ENCODE data around the gene ELK3. TPM values are rescaled to one million over a fixed set of nuclear protein-coding genes. Genes with fewer than 3 reads are reported as not detected.
A peak's percentile ranks its signal among the peaks of the same experiment; 100 is the strongest.

The ELK3 gene
- total and polyA plus RNA-seq, 4 donors: 9.1 to 68.5 (median 40.3) TPM

GRCh38 chr12:96171905-96172304, 22.3 kb upstream of the ELK3 start:
- WGBS, 2 donors: 69 to 83% methylated on average over 3 of the region's 3 CpGs
- no peak for TF ChIP-seq CTCF (IDR thresholded peaks at IDR 0.05; ENCODE audit: control extremely low read depth, extremely low read depth)
- Histone ChIP-seq H3K27me3 (ENCODE audit: control insufficient read depth in 3 of 3, insufficient read depth in 3 of 3, low read length in 2 of 3) (no peaks in the 10 kb centered on the region), H3K4me3 (no peak overlapping the region), H3K9ac (ENCODE audit: insufficient read depth in 1 of 2, low read length in 2 of 2) (no peak overlapping the region), H3K9me3 (ENCODE audit: control insufficient read depth in 4 of 4, insufficient read depth in 3 of 4, low read length in 3 of 4) (peaks cover 0 to 7% (median 0%) of the 10 kb centered on the region in 4 donors), H3K27ac (ENCODE audit: low read depth in 1 of 2, low read length in 1 of 2) (no peak overlapping the region), H3K4me1 (ENCODE audit: control insufficient read depth in 5 of 5, insufficient read depth in 5 of 5, low read length in 5 of 5) (peaks cover 0 to 6% (median 1%) of the 10 kb centered on the region in 5 donors), H3K36me3 (ENCODE audit: control insufficient read depth in 4 of 4, insufficient read depth in 4 of 4, low read length in 4 of 4) (no peaks in the 10 kb centered on the region)
- no peak for ATAC-seq (ENCODE audit: insufficient read depth, low FRiP score)
- no peak for DNase-seq

- Histone ChIP-seq H3K27ac (ENCODE audit: low read depth in 1 of 2, low read length in 1 of 2) (no peak overlapping the region), H3K27me3 (ENCODE audit: control insufficient read depth in 3 of 3, insufficient read depth in 3 of 3, low read length in 2 of 3) (no peaks in the 10 kb centered on the region), H3K9ac (ENCODE audit: insufficient read depth in 1 of 2, low read length in 2 of 2) (no peak overlapping the region), H3K36me3 (ENCODE audit: control insufficient read depth in 4 of 4, insufficient read depth in 4 of 4, low read length in 4 of 4) (no peaks in the 10 kb centered on the region), H3K4me3 (no peak overlapping the region), H3K9me3 (ENCODE audit: control insufficient read depth in 4 of 4, insufficient read depth in 3 of 4, low read length in 3 of 4) (peaks cover 0 to 10% (median 0%) of the 10 kb centered on the region in 4 donors), H3K4me1 (ENCODE audit: control insufficient read depth in 5 of 5, insufficient read depth in 5 of 5, low read length in 5 of 5) (peaks cover 0 to 6% (median 1%) of the 10 kb centered on the region in 5 donors)
- ATAC-seq (ENCODE audit: insufficient read depth, low FRiP score) (no peak), DNase-seq (no peak)
- 93% methylated on average over 4 of the region's 4 CpGs for WGBS, 2 donors
- TF ChIP-seq CTCF (IDR thresholded peaks at IDR 0.05; ENCODE audit: control extremely low read depth, extremely low read depth): no peak
These were observed 21.2 kb upstream of the ELK3 start for GRCh38 chr12:96172981-96173380.

GRCh38 chr12:96176575-96176974, 17.6 kb upstream of the ELK3 start:
- Histone ChIP-seq H3K27ac (ENCODE audit: low read depth in 1 of 2, low read length in 1 of 2) (no peak overlapping the region), H3K4me1 (ENCODE audit: control insufficient read depth in 5 of 5, insufficient read depth in 5 of 5, low read length in 5 of 5) (peaks cover 0 to 3% (median 0%) of the 10 kb centered on the region in 5 donors), H3K27me3 (ENCODE audit: control insufficient read depth in 3 of 3, insufficient read depth in 3 of 3, low read length in 2 of 3) (no peaks in the 10 kb centered on the region), H3K9me3 (ENCODE audit: control insufficient read depth in 4 of 4, insufficient read depth in 3 of 4, low read length in 3 of 4) (peaks cover 0 to 10% (median 0%) of the 10 kb centered on the region in 4 donors), H3K9ac (ENCODE audit: insufficient read depth in 1 of 2, low read length in 2 of 2) (no peak overlapping the region), H3K36me3 (ENCODE audit: control insufficient read depth in 4 of 4, insufficient read depth in 4 of 4, low read length in 4 of 4) (no peaks in the 10 kb centered on the region), H3K4me3 (no peak overlapping the region)
- DNase-seq (no peak), ATAC-seq (ENCODE audit: insufficient read depth, low FRiP score) (no peak)
- no peak for TF ChIP-seq CTCF (IDR thresholded peaks at IDR 0.05; ENCODE audit: control extremely low read depth, extremely low read depth)
- 95 to 96% methylated on average over 1 of the region's 1 CpG for WGBS, 2 donors

GRCh38 chr12:96177013-96177412, 17.2 kb upstream of the ELK3 start:
- Histone ChIP-seq H3K36me3 (ENCODE audit: control insufficient read depth in 4 of 4, insufficient read depth in 4 of 4, low read length in 4 of 4) (no peaks in the 10 kb centered on the region), H3K27me3 (ENCODE audit: control insufficient read depth in 3 of 3, insufficient read depth in 3 of 3, low read length in 2 of 3) (no peaks in the 10 kb centered on the region), H3K9ac (ENCODE audit: insufficient read depth in 1 of 2, low read length in 2 of 2) (no peak overlapping the region), H3K27ac (ENCODE audit: low read depth in 1 of 2, low read length in 1 of 2) (no peak overlapping the region), H3K9me3 (ENCODE audit: control insufficient read depth in 4 of 4, insufficient read depth in 3 of 4, low read length in 3 of 4) (peaks cover 0 to 10% (median 0%) of the 10 kb centered on the region in 4 donors), H3K4me1 (ENCODE audit: control insufficient read depth in 5 of 5, insufficient read depth in 5 of 5, low read length in 5 of 5) (peaks cover 0 to 1% (median 0%) of the 10 kb centered on the region in 5 donors), H3K4me3 (no peak overlapping the region)
- DNase-seq (no peak), ATAC-seq (ENCODE audit: insufficient read depth, low FRiP score) (peak; percentile 79)
- no peak for TF ChIP-seq CTCF (IDR thresholded peaks at IDR 0.05; ENCODE audit: control extremely low read depth, extremely low read depth)
- 68 to 76% methylated on average over 1 of the region's 1 CpG for WGBS, 2 donors
